BJ (cell line): Measurements from ENCODE around the gene TTC23. TPM values are rescaled to one million over a fixed set of nuclear protein-coding genes. Genes with fewer than 3 reads are reported as not detected.

Experiments used
- CTCF ChIA-PET: fragments of 350-600 bp; formaldehyde crosslinking; extraction: SDS; loops from one replicate; lab custom pipeline; 2021; ENCODE audit warnings: antibody characterized with exemption, inconsistent platforms; lab: Yijun Ruan, JAX
- POLR2A ChIA-PET: fragments of 300-600 bp; sonication (Branson Sonifier 250); formaldehyde crosslinking; extraction: SDS; loops from one replicate; lab custom pipeline; 2021; ENCODE audit warnings: antibody characterized with exemption; lab: Charles Lee
- DNase-seq: peaks from one replicate; pipeline ENCODE4 v3.0.0-alpha.2; 2011; ENCODE audit warnings: low read depth
- H3K27me3 ChIP-seq: 2 replicates; pipeline ENCODE4 v1.6.0; 2011; ENCODE audit warnings: low read length; ENCODE audit not compliant: control insufficient read depth, insufficient read depth
- H3K36me3 ChIP-seq: 2 replicates; pipeline ENCODE4 v1.5.1; 2011; ENCODE audit warnings: low read length; ENCODE audit not compliant: control insufficient read depth, insufficient read depth
- H3K4me3 ChIP-seq: 2 replicates; pipeline ENCODE4 v1.5.1; 2011; ENCODE audit warnings: low read depth, mild to moderate bottlenecking, control low read depth, low read length
- CTCF ChIP-seq: IDR thresholded peaks from 2 replicates; pipeline ENCODE4 v1.5.1; 2011; ENCODE audit warnings: low read depth, mild to moderate bottlenecking, control low read depth, inconsistent platforms, low read length, moderate library complexity; ENCODE audit not compliant: insufficient read depth
- polyA plus RNA-seq: library from polyadenylated mRNA; depleted of rRNA; stranded (reverse); fragments of >200 nt; gene quantifications from 2 replicates; pipeline ENCODE4 v1.2.3, GENCODE V29; 2011

The TTC23 gene
- polyA plus RNA-seq, 1 experiment = 3.6 TPM

- DNase-seq = no peak
- ChIA-PET CTCF (no interaction called here), POLR2A (interaction anchor here (0.5 kb wide), 1 partner anchor 607 kb away, joined by 4 read pairs; the partner anchor contains the start of gene LYSMD4)
- TF ChIP-seq CTCF = no peak
- no peaks in the 10 kb centered on the region for H3K27me3 ChIP-seq
- H3K36me3 ChIP-seq = no peaks in the 10 kb centered on the region; the same call in 1 of the 2 replicates
- H3K4me3 ChIP-seq = no peak overlapping the region
Measured at GRCh38 chr15:99126131-99126588, 123.2 kb downstream of the TTC23 start.

DNA sequence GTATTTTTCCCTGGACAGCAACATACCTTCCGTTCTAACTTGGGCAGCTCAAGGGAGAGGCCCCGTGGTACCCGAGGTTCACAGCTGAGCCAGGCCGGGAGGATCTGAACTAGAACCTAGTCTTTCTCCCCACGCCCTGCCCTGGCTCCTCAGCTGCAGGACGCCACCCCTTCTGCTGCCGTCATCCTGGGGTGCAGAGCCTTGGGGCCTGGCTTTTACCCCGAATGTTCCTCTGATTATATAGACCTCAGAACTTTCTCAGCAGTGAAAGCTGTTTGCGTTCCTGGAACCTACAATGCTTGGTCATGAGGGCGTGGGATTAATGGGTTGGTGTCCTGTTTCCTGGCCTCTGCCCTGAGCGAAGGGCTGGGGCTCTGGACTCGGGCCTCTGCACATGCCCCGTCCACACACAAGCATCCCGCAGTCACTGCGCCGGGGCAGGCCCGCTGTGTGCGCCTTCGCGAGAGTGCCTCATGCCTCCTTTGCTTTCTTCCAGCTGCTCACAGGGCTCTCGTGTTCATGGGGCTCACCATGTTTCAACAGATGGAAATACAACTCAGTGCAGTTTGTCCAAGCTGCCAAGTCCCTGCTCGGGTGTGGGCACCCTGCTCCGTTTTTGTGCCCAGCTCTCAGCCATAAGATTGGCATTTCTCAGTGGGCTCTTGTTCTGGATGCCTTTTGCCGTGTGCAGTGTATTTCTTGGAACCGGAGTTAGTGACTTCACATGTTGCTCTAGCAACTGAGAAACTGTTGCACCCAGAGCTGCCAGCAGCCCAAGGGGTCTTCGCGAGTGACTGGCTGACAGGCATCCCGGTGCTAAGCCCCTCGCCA, 124.1 kb downstream of the TTC23 start:
- ChIA-PET CTCF (interaction anchor here (1.2 kb wide), 1 partner anchor 8 kb away, joined by 5 read pairs; no protein-coding TSS in a partner anchor), POLR2A (no interaction called here)
- TF ChIP-seq CTCF = no peak
- Histone ChIP-seq H3K36me3 (no peaks in the 10 kb centered on the region; the same call in 1 of the 2 replicates), H3K27me3 (no peaks in the 10 kb centered on the region), H3K4me3 (no peak overlapping the region)
- no peak for DNase-seq

DNA sequence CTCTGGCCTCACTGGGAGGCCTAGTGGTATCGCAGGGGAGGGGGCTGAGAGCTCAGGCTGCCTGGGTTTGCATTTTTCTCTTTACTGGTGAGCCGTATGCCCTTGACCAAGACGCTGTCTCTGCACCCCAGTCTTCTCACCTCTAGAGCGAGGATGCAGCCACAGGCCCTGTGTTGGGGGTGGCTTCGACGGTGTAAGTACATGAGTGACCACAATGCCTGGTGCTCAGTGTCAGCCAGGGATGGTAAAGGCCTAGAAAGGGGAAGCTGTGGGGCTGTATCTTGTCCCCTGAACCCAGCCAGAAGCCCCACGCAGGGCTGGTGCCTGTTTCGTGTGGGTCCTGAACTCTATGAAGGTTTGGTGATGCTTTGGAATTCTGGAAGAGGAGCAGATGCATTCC, 124.7 kb downstream of the TTC23 start:
- no peaks in the 10 kb centered on the region for H3K27me3 ChIP-seq
- H3K4me3 ChIP-seq = no peak overlapping the region
- POLR2A ChIA-PET = no interaction called here
- TF ChIP-seq CTCF = no peak
- no peaks in the 10 kb centered on the region; the same call in 1 of the 2 replicates for H3K36me3 ChIP-seq
- no peak for DNase-seq
- CTCF ChIA-PET = interaction anchor here (1.2 to 3.3 kb wide), 3 partner anchors 9 to 24 kb away, joined by 4 to 15 read pairs (median 5); partner anchors contain the start of gene SYNM

GRCh38 chr15:99123713-99124451, 125.5 kb downstream of the TTC23 start:
- H3K36me3 ChIP-seq = no peaks in the 10 kb centered on the region; the same call in 1 of the 2 replicates
- TF ChIP-seq CTCF = no peak
- H3K4me3 ChIP-seq = peak overlapping the region; percentile 24
- CTCF ChIA-PET = interaction anchor here (0.6 to 3.3 kb wide), 8 partner anchors 10 to 150 kb away, joined by 3 to 15 read pairs (median 4); partner anchors contain the start of gene SYNM
- no peaks in the 10 kb centered on the region for H3K27me3 ChIP-seq
- DNase-seq = peak; percentile 92
- POLR2A ChIA-PET = interaction anchor here (0.6 kb wide), 3 partner anchors 58 to 448 kb away, joined by 3 read pairs; no protein-coding TSS in a partner anchor
